Lower lobe of right lung (tissue), 2 donors: ENCODE measurements around the gene AEBP2. TPM values are rescaled to one million over a fixed set of nuclear protein-coding genes. Genes with fewer than 3 reads are reported as not detected.
"Not testable (repeated sequence)": the region's sequence is repeated elsewhere in the genome, so short reads cannot be mapped to it uniquely, and the experiment has no call there.

Experiments
- ATAC-seq, 2 donors: fragments of 200-7000 bp; cut with Tn5 transposase; one replicate each; pipeline ENCODE4 v1.9.1; 2020 to 2022; ENCODE audit warnings: mild to moderate bottlenecking in 2 of 2, moderate library complexity in 2 of 2
- DNase-seq: peaks from one replicate; pipeline ENCODE4 v3.0.0-alpha.2; 2020
- H3K27ac ChIP-seq: fragments of 200-600 bp; one replicate; pipeline ENCODE4 v1.8.0; 2022
- H3K27me3 ChIP-seq: fragments of 200-600 bp; one replicate; pipeline ENCODE4 v1.8.0; 2022; ENCODE audit warnings: low read depth
- H3K36me3 ChIP-seq: fragments of 200-600 bp; one replicate; pipeline ENCODE4 v1.8.0; 2022; ENCODE audit warnings: mild to moderate bottlenecking
- H3K4me1 ChIP-seq: fragments of 200-600 bp; one replicate; pipeline ENCODE4 v1.8.0; 2022
- H3K4me3 ChIP-seq: fragments of 200-600 bp; one replicate; pipeline ENCODE4 v1.8.0; 2022; ENCODE audit warnings: mild to moderate bottlenecking
- H3K9me3 ChIP-seq: fragments of 200-600 bp; one replicate; pipeline ENCODE4 v1.8.0; 2022
- CTCF ChIP-seq: fragments of 200-600 bp; IDR thresholded peaks from one replicate; pipeline ENCODE4 v1.8.0; 2022; ENCODE audit warnings: antibody characterized with exemption, mild to moderate bottlenecking
- intact Hi-C: fragments of 100-400 bp; cut with DNase I; formaldehyde crosslinking; loops from one replicate; pipeline ENCODE4 v1.11.0; 2022
- long read RNA-seq: library from polyadenylated mRNA; unstranded; transcript quantifications from one replicate; pipeline ENCODE4 v2.0.0, GENCODE V29; 2021
- total RNA-seq: library from RNA; stranded (reverse); fragmentation: NEBNext Ultra II Directional; extraction: Animal tissue kit (Norgen Biotek cat#: 25700); gene quantifications from one replicate; pipeline ENCODE4 v1.2.1, GENCODE V29; 2021
- donor health status: DM: no; HTN: yes; CAD: no; lungs with severe emphysema.

Gene AEBP2, protein sequence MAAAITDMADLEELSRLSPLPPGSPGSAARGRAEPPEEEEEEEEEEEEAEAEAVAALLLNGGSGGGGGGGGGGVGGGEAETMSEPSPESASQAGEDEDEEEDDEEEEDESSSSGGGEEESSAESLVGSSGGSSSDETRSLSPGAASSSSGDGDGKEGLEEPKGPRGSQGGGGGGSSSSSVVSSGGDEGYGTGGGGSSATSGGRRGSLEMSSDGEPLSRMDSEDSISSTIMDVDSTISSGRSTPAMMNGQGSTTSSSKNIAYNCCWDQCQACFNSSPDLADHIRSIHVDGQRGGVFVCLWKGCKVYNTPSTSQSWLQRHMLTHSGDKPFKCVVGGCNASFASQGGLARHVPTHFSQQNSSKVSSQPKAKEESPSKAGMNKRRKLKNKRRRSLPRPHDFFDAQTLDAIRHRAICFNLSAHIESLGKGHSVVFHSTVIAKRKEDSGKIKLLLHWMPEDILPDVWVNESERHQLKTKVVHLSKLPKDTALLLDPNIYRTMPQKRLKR
- total RNA-seq: 36.7 TPM
- long read RNA-seq, full-length matches to known transcripts: 24 of 49 reads
- long read RNA-seq, partial matches to known transcripts: 3 of 49 reads
- long read RNA-seq, other reads (novel, unspliced or antisense): 22 of 49 reads

- intact Hi-C loops: no loop called here
- Histone ChIP-seq H3K36me3 (peaks cover 4% of the 10 kb centered on the region), H3K4me1 (peaks cover 28% of the 10 kb centered on the region), H3K27ac (peak within 1 kb of the TSS; percentile 86), H3K27me3 (no peaks in the 10 kb centered on the region), H3K9me3 (no peaks in the 10 kb centered on the region), H3K4me3 (peak within 1 kb of the TSS; percentile 95)
- peak; percentile 95 for DNase-seq
- ATAC-seq: peak; percentile 97 to 99
- TF ChIP-seq CTCF: no peak
Observed at GRCh38 chr12:19439059-19440018, at the start of gene AEBP2. AEBP2 (plus strand) TSS chr12:19439492; CDS start chr12:19439700, 208 bp downstream.

- DNase-seq: no peak
- H3K27me3 ChIP-seq: no peaks in the 10 kb centered on the region
- no peak for TF ChIP-seq CTCF
- H3K4me1 ChIP-seq: no peaks in the 10 kb centered on the region
- no peak overlapping the region for H3K4me3 ChIP-seq
- H3K27ac ChIP-seq: no peak overlapping the region
- H3K36me3 ChIP-seq: no peaks in the 10 kb centered on the region
- no peaks in the 10 kb centered on the region for H3K9me3 ChIP-seq
- intact Hi-C loops: no loop called here
- no peak for ATAC-seq
Observed at GRCh38 chr12:19390051-19390598, 49.2 kb upstream of the AEBP2 start.

GRCh38 chr12:19392644-19393043, 46.6 kb upstream of the AEBP2 start:
- H3K27me3 ChIP-seq, intact Hi-C loops, H3K9me3 ChIP-seq, ATAC-seq, DNase-seq, H3K27ac ChIP-seq, H3K4me3 ChIP-seq, H3K36me3 ChIP-seq, H3K4me1 ChIP-seq: not testable (repeated sequence)

GRCh38 chr12:19394385-19394784, 44.9 kb upstream of the AEBP2 start:
- Histone ChIP-seq H3K27ac (no peak overlapping the region), H3K27me3 (no peaks in the 10 kb centered on the region), H3K4me1 (no peaks in the 10 kb centered on the region), H3K9me3 (no peaks in the 10 kb centered on the region), H3K4me3 (no peak overlapping the region), H3K36me3 (no peaks in the 10 kb centered on the region)
- ATAC-seq (no peak), DNase-seq (no peak)
- intact Hi-C loops: no loop called here
- TF ChIP-seq CTCF: no peak

DNA sequence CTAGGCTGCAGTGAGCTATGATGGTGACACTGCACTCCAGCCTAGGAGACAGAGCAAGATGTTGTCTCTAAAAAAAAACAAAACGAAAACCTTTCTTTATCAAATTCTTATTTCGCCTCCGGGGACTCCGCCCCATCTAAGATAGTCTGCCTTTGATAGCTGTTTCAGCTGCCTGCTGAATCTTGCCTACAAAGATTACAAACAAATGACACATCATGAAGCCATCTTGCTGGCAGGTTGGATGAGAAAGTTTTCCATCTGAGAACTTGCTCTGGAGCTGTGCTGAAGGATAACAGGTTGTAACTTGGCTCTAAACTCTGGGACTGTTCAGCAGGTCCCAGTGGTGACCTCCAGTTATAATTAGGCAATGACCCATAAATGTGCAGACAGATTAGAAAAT, 41.8 kb upstream of the AEBP2 start:
- Histone ChIP-seq H3K4me1 (no peaks in the 10 kb centered on the region), H3K27me3 (no peaks in the 10 kb centered on the region), H3K9me3 (no peaks in the 10 kb centered on the region), H3K36me3 (no peaks in the 10 kb centered on the region), H3K4me3 (no peak overlapping the region), H3K27ac (no peak overlapping the region)
- DNase-seq (no peak), ATAC-seq (peak in 1 of 2 donors; percentile 28)
- intact Hi-C loops: no loop called here
- TF ChIP-seq CTCF: no peak
